Astrocyte of the hippocampus (primary cell): ENCODE data around the gene PNO1.
A peak's percentile ranks its signal among the peaks of the same experiment; 100 is the strongest.
"Not testable (repeated sequence)": the region's sequence is repeated elsewhere in the genome, so short reads cannot be mapped to it uniquely, and the experiment has no call there.

ENCODE experiments used
- DNase-seq: peaks from one replicate; pipeline ENCODE4 v3.0.0; 2011; ENCODE audit warnings: low read depth, low spot score

Gene PNO1

DNA sequence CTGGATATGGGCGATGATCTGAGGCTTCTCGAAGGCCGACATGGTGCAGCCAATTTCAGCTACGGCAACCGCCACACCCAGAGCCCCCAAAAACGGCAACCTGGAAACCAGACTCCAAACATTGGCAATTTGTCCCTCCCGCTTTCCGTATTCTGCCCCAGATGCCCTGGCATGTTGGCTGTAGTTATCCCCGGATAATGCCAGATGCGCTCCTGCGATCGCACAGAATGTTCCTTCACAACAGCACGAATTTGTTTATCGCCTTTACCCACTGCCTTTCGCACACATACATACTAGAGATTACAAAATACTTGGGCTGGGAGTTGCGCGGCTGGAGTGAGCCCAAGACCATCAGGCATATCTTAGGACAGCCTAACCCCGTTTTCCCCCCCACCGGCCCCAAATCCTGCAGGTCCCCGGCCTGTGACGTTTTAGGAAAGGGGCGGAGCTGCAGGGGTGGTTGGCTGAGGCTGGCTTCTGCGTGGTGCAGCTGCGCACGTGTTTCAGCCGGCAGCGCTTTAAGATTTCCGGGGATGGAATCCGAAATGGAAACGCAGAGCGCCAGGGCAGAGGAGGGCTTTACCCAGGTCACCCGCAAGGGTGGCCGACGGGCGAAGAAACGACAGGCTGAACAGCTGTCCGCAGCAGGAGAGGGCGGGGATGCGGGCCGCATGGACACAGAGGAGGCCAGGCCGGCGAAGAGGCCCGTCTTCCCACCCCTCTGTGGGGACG lies at the start of gene PNO1:
PNO1 (plus strand) TSS at position 487 of the 732 bp plus-strand sequence; CDS start at position 534, 47 bp downstream.
- DNase-seq: peak; percentile 98

DNA sequence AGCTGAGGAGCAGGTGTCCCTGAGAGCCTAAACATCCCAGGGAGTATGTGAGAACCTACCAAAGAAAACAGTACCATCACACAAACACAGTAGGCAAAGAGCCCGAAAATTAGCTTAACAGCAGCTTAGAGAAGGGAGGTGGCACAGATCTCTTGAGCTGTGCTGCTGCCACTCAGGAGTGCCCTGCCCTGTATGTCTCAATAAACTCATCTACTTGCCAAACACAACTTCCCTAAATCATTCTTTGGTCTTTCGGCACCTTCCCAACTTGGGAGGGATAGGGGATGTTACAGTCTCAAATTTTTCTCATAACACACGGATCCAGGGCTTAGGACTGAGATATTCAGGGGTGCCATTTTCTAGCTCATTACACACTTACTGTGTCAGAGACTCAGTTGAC lies 49.6 kb upstream of the PNO1 start:
- no peak for DNase-seq

DNA sequence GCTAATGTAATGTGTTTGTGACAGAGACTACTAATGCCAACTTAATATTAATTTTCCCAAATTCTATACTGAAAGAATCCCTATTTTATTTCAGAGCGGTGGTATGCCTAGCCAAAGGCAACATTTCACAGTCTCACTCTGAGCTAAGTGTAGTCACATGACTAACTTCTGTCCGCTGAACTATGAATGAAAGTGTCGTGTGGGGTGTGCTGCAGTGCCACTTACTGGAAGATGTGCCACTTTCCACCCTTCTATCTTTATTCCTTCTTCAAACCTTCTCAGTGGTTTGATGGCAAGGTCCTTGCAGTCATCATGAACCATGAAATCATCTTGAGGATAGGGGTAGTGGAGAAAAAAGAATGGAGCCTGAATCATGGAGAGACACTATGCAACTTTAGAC lies 47.6 kb upstream of the PNO1 start:
- no peak for DNase-seq

DNA sequence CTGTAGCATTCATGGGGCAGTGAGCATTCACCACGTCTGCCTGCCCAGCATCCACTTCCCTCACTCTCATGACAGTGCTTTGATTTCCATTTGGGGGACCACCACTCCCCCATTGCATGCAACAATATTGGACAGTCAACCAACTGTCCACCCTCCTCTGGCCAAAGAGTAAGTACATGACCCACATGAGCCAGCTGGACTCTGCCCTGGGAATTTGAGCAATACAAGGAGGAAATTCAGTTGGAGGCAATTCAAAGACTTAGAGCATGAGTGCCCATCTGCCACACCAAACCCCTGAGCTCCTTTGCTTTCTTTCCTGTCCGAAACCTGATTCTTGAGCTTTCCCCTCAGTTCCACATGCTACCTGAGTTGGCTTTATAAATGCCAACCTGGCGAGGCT lies 41.7 kb upstream of the PNO1 start:
- no peak for DNase-seq

DNA sequence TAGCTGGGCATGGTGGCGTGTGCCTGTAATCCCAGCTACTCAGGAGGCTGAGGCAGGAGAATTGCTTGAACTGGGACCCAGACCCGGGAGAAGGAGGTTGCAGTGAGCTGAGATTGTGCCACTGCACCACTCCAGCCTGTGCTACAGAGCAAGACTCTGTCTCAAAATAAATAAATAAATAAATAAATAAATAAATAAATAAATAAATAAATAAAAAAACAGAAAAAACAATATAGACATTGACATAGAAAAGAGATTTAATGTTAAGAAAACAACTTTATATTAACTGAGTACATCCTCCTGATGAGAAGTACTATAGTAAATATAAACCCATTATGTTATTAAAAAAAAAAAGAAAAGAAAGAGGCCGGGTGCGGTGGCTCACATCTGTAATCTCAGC lies 39.8 kb upstream of the PNO1 start:
- DNase-seq: not testable (repeated sequence)

DNA sequence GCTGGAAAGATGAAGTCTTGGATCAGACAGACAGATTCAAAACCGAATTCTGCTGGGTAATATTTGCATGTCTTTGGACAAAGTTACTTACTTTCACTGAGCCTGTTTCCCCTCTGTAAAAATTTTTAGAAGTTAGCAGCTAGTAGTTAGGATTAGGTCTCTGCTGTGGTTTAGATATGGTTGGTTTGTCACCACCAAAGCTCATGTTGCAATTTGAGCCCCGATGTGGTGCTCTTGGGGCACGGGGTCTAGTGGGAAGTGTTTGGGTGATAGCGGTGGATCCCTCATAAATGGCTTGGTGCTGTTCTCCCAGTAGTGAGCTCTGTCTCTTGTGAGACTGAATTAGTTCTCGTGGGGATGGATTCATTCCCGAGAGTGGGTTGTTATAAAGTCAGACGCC lies 38.9 kb upstream of the PNO1 start:
- DNase-seq: no peak

DNA sequence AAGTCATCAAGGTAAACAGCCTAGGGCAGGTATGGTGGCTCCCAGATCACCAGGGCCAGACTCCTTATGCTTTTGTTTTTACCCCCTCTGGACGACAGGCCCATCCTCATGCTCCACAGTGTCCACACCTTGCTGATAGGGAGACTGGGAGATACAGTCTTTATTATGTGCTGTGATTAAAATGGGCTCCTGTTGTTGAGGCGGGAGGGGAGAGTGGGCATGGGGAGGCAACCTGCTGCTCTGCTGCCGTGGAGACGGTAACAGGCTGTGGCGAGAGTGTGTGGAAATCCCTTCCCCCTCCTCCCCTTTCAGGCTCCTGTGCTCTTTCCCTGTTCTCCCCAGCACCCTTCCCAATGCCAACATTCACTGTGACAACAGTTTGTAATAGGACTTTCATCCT lies 38.2 kb upstream of the PNO1 start:
- no peak for DNase-seq

DNA sequence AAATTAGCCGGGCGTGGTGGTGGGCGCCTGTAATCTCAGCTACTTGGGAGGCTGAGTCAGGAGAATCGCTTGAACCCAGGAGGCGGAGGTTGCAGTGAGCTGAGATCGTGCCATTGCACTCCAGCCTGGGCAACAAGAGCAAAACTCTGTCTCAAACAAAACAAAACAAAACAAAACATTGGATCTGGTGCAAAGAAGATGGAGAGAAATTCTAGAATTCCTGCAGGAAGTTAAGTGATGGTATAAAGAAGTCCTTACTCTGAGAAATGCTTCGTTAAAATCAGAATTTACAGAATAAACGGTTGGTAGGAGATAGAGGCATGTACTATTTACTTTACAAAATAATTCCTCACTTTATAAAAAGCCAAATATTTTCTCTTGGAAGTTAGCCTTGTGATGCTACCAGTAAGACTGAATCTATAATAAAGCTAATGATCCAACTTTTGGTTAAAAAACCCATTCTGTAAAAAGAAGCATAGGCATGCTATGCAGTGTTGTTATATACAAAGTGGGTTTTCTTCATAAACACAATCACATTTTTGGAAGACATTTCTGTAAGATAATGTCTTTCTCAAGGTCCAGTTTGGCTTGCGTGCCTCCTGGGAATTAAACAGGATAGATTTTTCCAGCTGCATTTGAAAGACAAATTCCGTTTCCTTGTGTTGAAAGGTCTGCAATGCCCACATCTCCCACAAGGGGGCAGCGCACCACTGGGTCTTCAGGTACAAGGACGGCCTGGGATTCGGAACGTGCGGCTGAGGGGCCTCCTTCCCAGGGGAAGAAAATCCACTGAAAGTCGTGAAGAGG lies 35.6 kb upstream of the PNO1 start:
- peak; percentile 92 for DNase-seq

DNA sequence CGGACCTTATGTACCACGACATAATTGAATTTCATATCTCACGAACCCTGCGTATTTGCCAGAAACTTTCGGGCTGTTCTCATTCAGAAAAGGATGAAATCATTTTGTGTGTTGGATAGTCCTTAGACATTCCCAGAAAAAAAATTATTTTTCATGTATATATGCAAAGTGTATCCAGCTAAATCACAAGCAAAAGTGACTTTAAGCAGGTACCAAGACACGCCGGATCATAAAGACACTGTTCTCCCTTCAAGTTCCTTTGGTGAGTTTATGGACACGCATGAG lies 35.1 kb upstream of the PNO1 start:
- no peak for DNase-seq

DNA sequence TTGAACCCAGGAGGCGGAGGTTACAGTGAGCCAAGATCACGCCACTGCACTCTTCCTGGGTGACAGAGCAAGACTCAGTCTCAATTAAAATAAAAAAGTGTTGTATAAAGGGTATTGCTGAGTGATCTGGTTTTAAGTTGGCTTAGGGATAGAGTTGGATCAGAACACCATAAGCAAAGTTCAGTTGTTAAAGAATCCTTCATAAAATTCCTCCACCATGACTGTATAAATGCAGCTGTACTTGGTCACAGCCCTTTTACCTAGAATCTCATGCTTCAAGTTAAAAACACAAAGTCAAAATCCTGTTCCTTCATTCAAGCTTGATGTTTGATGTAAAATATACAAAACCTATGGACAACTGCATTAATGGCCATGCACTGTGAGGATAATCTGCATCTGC lies 33.4 kb upstream of the PNO1 start:
- DNase-seq: no peak

DNA sequence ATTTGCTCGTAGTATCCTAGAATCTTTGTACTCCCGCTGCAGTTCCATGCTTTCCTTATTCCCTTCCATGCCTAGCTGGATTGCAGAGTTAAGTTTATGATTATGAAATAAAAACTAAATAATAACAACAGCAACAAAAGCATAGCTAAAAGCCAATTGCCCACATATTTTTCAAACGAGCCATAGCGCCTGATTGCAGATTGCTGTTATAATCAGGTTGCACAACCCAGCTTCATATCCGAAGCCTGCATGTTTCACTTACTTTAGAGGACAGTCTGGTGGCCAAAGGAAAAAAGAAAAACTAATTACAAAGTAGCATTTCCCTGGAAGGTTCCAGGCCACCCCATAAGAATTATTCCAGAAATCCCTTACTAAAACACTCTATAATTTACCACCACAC lies 31.9 kb upstream of the PNO1 start:
- DNase-seq: no peak

DNA sequence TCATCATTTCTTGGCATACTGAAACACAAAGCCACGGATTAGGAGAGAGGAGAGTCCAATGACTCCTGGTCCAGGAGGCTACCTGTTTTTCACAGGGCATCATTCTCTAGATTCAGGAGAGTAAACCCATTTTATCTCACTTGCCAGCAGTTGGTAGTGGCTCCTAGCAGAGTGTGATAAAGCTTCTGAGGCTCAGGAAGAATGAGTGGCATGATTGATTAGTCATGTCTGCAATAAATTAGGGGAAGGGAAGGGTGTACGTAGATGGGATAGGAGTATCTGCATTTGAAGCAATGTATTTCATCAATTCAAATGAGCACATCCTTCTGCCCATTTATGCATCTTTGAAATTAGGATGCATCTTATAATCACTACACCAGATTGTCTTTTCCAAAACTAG lies 31.1 kb upstream of the PNO1 start:
- no peak for DNase-seq

DNA sequence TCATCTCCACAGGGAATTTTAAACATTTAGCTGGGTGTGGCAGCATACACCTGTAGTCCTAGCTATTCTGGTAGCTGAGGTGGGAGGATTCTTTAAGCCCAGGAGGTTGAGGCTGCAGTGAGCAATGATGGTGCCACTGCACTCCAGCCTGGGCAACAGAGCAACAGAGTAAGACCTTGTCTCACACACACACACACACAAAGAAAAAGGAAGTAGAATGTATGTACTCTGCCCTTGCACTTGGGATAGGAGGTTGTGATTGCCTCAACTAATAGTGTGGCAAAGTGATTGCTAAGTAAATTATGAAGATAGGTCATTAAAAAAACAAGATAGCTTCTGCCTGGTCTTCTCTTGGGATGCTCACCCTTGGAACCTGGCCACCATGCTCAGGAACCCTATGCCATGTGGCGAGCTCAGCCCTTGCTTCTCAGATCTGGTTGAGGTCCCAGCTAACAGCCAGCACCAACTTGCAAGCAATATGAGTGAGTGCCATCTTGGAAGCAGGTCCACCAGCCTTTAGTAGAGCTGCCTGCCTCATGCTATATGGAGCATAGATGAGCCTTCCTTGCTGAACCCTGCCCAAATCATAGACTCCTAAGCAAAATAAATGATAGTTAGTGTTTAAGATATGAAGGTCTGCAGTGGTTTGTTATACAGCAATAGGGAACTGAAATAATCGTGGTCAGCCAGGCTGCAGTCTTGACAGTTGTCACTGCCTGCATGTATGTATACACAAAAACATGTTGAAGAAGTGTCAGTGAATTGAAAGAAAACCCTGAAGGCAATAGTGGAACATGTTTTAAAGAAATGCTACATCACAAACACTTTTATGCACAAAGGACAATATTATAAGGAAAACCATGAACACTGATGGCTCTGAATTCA lies 30.1 kb upstream of the PNO1 start:
- no peak for DNase-seq

DNA sequence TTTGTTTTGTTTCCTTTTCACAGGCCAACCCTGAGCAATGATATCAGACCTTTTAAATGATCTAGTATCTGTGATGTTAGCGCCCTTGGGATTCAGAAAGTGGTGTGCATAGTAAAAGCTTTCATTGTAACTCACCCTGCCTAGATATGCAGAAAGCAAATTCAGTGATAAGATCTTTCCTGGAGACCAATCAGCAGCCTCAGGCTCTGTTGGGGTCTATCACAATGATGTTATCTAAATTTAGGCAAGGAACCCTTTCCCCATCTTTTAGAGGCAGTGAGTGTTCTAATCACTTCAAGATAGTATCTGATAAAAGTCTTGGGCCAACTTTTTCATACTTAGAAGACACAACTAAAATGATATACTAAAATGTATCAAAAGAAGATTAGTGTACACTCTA lies 23.6 kb upstream of the PNO1 start:
- DNase-seq: no peak

DNA sequence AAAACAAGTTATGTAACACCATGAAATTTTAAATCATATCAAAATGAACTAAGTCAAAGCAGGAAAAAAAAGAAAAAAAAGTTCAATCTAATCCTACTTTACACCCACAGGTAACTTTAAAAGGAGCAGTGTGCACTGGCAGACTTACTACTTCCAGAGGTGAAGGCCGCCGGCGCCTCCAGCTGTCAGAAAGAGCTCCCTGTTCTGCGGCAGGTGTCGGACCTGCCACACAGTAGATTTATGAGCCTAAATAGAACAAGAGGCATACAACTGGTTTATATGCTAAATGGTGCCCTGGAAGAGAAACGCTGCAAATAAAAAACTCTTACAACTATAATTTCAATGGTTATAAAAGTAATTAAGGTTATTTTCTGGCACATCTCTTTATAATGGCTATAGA lies 23.1 kb upstream of the PNO1 start:
- no peak for DNase-seq

DNA sequence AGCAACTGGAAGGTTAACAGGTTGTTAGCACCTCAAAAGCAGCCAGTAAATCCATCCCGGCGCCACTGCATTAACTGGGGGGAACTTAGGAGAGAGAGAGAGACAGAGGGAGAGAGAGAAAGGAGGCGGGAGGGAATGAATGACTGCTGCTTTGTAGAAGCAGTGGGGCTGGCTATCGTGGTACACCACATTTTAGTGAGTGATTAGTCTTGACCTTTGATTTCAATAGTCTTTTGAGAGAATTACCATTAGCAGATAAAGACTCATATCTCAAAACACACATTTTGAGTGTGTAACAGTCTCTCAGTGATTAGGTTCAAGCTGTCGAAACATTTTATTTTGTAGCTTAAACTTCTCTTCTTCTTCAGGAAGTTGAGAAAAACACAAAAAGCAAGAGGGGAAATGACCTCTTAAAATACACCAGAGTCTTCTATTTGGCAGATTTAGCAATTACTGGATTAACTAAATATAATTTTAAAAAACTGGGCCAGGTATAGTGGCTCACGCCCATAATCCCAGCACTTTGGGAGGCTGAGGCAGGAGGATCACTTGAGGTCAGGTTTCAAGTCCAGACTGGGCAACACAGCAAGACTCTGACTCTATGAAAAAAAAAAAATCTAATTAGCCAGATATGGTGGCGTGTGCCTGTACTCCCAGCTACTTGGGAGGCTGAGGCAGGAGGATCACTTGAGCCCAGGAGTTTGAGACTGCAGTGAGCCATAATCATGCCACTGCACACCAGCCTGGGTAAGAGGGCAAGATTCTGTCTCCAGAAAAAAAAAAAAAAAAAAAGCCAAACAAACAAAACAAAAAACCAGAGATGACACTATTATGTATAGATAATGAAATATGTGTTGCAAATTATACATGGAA lies 22.0 kb upstream of the PNO1 start:
- no peak for DNase-seq

DNA sequence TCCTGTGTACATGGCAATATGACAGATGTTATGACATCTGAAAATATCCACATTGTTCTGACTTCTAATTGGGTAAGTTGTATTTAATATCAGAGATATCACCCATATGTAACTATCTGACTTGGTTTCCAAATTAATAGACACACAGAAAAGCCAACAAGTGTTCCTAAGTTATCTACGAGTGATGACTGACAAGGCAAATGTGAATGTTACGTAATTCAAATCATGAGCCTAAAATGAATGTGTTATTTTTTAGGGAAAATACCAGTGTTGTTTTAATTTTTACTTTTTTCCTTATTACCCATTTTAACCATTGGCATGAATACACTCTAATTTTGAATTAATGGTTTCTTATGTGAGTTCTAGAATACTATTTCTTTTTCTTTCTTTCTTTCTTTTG lies 15.8 kb upstream of the PNO1 start:
- DNase-seq: no peak

DNA sequence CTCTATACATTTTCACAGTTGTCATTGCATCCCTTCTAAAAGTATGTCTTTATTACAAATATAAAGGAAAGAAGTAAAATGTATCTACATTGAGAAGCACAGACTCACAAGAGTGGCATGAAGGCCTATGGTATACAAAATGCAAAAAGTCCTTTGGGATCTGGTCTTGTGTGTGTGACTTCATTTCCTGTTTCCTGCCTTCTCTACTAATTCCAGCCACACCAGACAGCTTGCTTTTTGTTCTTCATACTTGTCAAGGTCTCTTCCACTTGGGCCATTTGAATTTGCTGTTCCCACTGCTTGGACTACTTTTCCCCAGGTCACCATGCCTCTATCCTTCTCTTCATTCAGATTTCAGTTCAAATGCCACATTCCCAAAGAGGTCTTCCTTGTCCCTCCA lies 6.7 kb upstream of the PNO1 start:
- DNase-seq: no peak

DNA sequence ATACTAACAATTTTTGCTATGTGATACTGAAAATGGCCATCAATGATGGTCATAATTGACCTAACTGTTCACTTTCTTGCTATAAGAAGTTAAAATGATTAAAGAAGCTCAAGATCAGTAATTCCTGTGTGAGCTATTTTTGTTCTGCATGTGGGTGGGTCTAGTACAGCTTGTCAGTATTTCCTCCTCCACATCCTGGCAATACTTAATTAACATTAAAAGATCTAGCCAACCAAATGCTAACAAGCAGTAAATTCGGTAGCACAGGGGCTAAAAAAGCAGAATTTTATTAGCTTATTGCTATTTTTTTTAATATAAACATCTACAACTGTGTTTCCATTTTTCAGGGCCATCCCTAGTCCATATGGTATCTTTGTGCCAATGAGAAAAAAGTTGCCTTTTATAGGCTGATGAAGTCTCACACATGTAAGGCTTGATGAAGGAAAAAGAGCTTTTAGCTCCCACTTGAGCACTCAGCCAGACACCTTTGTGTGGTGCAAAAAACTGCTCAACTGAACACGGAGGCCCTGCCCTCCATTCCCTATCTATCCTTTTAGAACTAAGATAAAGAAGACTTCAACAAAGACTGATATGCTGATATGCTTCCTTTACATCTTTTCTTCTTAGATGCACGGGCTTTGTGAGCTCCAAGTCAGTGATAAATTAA lies 4.9 kb upstream of the PNO1 start:
- DNase-seq: no peak

DNA sequence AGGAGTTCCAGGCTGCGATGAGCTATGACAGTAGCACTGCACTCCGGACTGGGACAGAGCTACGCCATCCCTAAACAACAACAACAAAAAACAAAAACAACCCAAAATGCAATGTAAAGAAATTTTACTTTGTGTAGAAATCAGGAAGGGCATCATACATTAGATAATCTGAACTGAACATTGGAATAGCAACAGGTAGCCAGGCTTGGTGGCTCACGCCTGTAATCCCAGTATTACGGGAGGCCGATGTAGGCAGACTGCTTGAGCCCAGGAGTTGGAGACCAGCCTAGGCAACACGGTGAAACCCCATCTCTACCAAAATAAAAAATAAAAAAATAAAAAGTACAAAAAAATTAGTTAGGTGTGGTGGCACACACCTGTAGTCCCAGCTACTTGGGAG lies 2.1 kb upstream of the PNO1 start:
- no peak for DNase-seq

DNA sequence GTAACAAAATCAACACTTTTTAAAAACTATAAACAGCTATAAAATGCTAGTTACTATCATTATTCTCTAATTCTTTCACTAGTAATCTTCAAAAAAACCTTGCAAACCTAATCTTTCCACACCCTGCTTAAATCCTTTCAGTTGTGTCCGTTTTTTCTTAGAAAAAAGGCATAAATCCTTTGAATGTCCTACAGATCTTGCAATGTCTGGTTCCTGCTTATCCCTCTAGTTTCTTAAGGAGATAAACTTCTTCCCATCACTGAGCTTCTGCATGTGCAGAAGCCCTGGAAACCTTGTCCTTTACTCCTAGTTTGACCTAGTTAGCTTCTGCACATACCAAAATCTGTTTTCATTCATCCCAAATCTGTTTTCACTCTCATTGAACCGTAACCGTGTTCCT lies 1.3 kb upstream of the PNO1 start:
- no peak for DNase-seq
